ENCODE results near the gene NQO2.

- TF ChIP-seq, protein P1, sequence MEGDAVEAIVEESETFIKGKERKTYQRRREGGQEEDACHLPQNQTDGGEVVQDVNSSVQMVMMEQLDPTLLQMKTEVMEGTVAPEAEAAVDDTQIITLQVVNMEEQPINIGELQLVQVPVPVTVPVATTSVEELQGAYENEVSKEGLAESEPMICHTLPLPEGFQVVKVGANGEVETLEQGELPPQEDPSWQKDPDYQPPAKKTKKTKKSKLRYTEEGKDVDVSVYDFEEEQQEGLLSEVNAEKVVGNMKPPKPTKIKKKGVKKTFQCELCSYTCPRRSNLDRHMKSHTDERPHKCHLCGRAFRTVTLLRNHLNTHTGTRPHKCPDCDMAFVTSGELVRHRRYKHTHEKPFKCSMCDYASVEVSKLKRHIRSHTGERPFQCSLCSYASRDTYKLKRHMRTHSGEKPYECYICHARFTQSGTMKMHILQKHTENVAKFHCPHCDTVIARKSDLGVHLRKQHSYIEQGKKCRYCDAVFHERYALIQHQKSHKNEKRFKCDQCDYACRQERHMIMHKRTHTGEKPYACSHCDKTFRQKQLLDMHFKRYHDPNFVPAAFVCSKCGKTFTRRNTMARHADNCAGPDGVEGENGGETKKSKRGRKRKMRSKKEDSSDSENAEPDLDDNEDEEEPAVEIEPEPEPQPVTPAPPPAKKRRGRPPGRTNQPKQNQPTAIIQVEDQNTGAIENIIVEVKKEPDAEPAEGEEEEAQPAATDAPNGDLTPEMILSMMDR (conservative IDR thresholded peaks at IDR 0.05 in 1 of 2, IDR thresholded peaks at IDR 0.05 in 1 of 2; ENCODE audit: low read depth in 1 of 2, low read length in 2 of 2) = no peak
- TF ChIP-seq EZH2 (IDR thresholded peaks at IDR 0.05; ENCODE audit: low read length, missing control alignments) = no peak
These were observed 41.9 kb downstream of the NQO2 start for GRCh38 chr6:3041606-3042005.

Data from fibroblast of lung (primary cell).